Mesothelial cell of epicardium (in vitro differentiated cells): ENCODE data around the gene MMP11. TPM values are rescaled to one million over a fixed set of nuclear protein-coding genes. Genes with fewer than 3 reads are reported as not detected.
A peak's percentile ranks its signal among the peaks of the same experiment; 100 is the strongest.

Experiments used
- DNase-seq, 2 experiments: peaks; one replicate each; pipeline ENCODE4 v3.0.0; 2021; ENCODE audit warnings: low spot score in 2 of 2; ENCODE audit not compliant: unreplicated experiment in 2 of 2
- H3K27ac Mint-ChIP-seq: 2 replicates; pipeline ENCODE4 v1.8.0; 2021; ENCODE audit warnings: mixed read lengths
- H3K27me3 Mint-ChIP-seq: 2 replicates; pipeline ENCODE4 v1.8.0; 2021; ENCODE audit warnings: low read depth, mixed read lengths
- H3K36me3 Mint-ChIP-seq: 2 replicates; pipeline ENCODE4 v1.8.0; 2021; ENCODE audit warnings: mixed read lengths
- H3K4me1 Mint-ChIP-seq: 2 replicates; pipeline ENCODE4 v1.8.0; 2021; ENCODE audit warnings: mixed read lengths
- H3K4me3 Mint-ChIP-seq: 2 replicates; pipeline ENCODE4 v1.8.0; 2021; ENCODE audit warnings: mild to moderate bottlenecking, moderate library complexity, mixed read lengths
- H3K9me3 Mint-ChIP-seq: 2 replicates; pipeline ENCODE4 v1.8.0; 2021; ENCODE audit warnings: mixed read lengths
- CTCF ChIP-seq: fragments of 200-600 bp; sonication (generic); IDR thresholded peaks from one replicate; pipeline ENCODE4 v1.5.0; 2021; ENCODE audit warnings: antibody characterized with exemption; ENCODE audit not compliant: unreplicated experiment
- total RNA-seq: library from RNA; stranded (reverse); gene quantifications from 3 replicates; pipeline ENCODE4 v1.2.1, GENCODE V29; 2021

MMP11 gene
- total RNA-seq, 1 donor from 2014 or later: 566 TPM

- H3K27ac Mint-ChIP-seq: no peak overlapping the region
- no peak for TF ChIP-seq CTCF
- no peak for DNase-seq
- peaks cover 13% of the 10 kb centered on the region for H3K4me1 Mint-ChIP-seq
- H3K4me3 Mint-ChIP-seq: no peak overlapping the region
- H3K36me3 Mint-ChIP-seq: peaks cover 40% of the 10 kb centered on the region
- peaks cover 10% of the 10 kb centered on the region for H3K9me3 Mint-ChIP-seq
- no peaks in the 10 kb centered on the region for H3K27me3 Mint-ChIP-seq
Observed at GRCh38 chr22:23831781-23832180, 59.1 kb downstream of the MMP11 start.

- peaks cover 10% of the 10 kb centered on the region for H3K9me3 Mint-ChIP-seq
- DNase-seq: no peak
- peak overlapping the region; percentile 79 for H3K27ac Mint-ChIP-seq
- H3K27me3 Mint-ChIP-seq: no peaks in the 10 kb centered on the region
- H3K4me1 Mint-ChIP-seq: peaks cover 14% of the 10 kb centered on the region
- peaks cover 37% of the 10 kb centered on the region for H3K36me3 Mint-ChIP-seq
- H3K4me3 Mint-ChIP-seq: no peak overlapping the region
- TF ChIP-seq CTCF: no peak
Observed at GRCh38 chr22:23832226-23833016, 59.8 kb downstream of the MMP11 start.

GRCh38 chr22:23833017-23833751, 60.5 kb downstream of the MMP11 start:
- Mint-ChIP-seq H3K4me3 (no peak overlapping the region), H3K36me3 (peaks cover 34% of the 10 kb centered on the region), H3K27me3 (no peaks in the 10 kb centered on the region), H3K4me1 (peaks cover 19% of the 10 kb centered on the region), H3K9me3 (peaks cover 10% of the 10 kb centered on the region), H3K27ac (no peak overlapping the region)
- no peak for DNase-seq
- TF ChIP-seq CTCF: no peak

Other genes with a start within 250 kb of the MMP11 start
- not detected in 3 replicates for gene IGLL1, start 192.6 kb upstream of the MMP11 start, total RNA-seq
- gene DRICH1, start 140.5 kb upstream of the MMP11 start, total RNA-seq: 0.31 to 0.68 TPM (median 0.65 TPM) in 3 replicates
- 0.07 TPM in 1 of 3 replicates, not detected in the others for gene RGL4, start 81.8 kb upstream of the MMP11 start, total RNA-seq
- 17.8 to 18.7 TPM (median 18.2 TPM) in 3 replicates for gene ZNF70, start 21.7 kb upstream of the MMP11 start, total RNA-seq
- gene VPREB3, start 18.4 kb upstream of the MMP11 start, total RNA-seq: 0.52 TPM in 1 of 3 replicates, not detected in the others
- 0.36 to 0.82 TPM (median 0.52 TPM) in 3 replicates for gene C22orf15, start 9.9 kb upstream of the MMP11 start, total RNA-seq
- gene CHCHD10, start 4.9 kb upstream of the MMP11 start, total RNA-seq: 56.6 to 61.9 TPM (median 61.8 TPM) in 3 replicates
- 182 to 192 TPM (median 184 TPM) in 3 replicates for gene SMARCB1, start 14.1 kb downstream of the MMP11 start, total RNA-seq
- gene DERL3, start 66.2 kb downstream of the MMP11 start, total RNA-seq: 23.5 to 25.8 TPM (median 24.8 TPM) in 3 replicates
- 98.7 to 112 TPM (median 99.0 TPM) in 3 replicates for gene SLC2A11, start 85.0 kb downstream of the MMP11 start, total RNA-seq
- gene MIF, start 121.5 kb downstream of the MMP11 start, total RNA-seq: 916 to 949 TPM (median 925 TPM) in 3 replicates
- 3.6 to 3.7 TPM (median 3.7 TPM) in 3 replicates for gene GSTT2B, start 188.3 kb downstream of the MMP11 start, total RNA-seq
- not detected in 3 replicates for gene DDTL, start 194.0 kb downstream of the MMP11 start, total RNA-seq
- 80.0 to 85.3 TPM (median 80.3 TPM) in 3 replicates for gene DDT, start 201.6 kb downstream of the MMP11 start, total RNA-seq
- 0.29 TPM in 1 of 3 replicates, not detected in the others for gene GSTT2, start 207.3 kb downstream of the MMP11 start, total RNA-seq
- gene GSTT4, start 232.6 kb downstream of the MMP11 start, total RNA-seq: not detected in 3 replicates
- 67.8 to 74.4 TPM (median 69.5 TPM) in 3 replicates for gene CABIN1, start 238.5 kb downstream of the MMP11 start, total RNA-seq